ENCODE data around the gene TCF7L1. TPM values are rescaled to one million over a fixed set of nuclear protein-coding genes. Genes with fewer than 3 reads are reported as not detected.

TCF7L1 gene
- total RNA-seq, 1 donor from 2014 or later = 30.8 TPM

DNA sequence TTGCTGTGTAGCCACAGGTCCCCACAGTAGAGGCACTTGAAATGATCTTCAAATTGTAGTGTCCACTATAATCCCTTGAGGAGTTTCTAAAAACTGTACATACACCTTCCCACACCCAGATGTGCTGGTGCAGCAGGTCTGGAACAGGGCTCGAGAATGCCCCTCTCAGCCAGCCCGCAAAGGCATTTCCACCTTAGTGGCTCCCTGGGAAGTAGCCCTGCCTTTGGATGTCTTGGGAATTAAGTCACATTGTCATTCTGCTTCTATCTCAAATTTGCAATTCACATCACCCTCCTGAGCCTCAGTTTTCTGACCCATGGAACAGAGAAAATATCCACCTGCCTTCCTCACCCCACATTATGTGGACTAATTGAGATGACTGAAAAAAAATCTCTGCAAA lies 44.3 kb upstream of the TCF7L1 start:
- peaks cover 31% of the 10 kb centered on the region for H3K27me3 ChIP-seq (ENCODE audit: insufficient read depth, low read length)
- Mint-ChIP-seq H3K27me3 (ENCODE audit: low read depth, unreplicated experiment) (peaks cover 9% of the 10 kb centered on the region), H3K9me3 (ENCODE audit: unreplicated experiment) (peaks cover 7% of the 10 kb centered on the region), H3K4me3 (ENCODE audit: unreplicated experiment) (no peak overlapping the region), H3K36me3 (ENCODE audit: low read depth, unreplicated experiment) (no peaks in the 10 kb centered on the region), H3K4me1 (ENCODE audit: low read depth, unreplicated experiment) (no peaks in the 10 kb centered on the region), H3K27ac (ENCODE audit: unreplicated experiment) (no peak overlapping the region)
- H3K9me3 ChIP-seq (ENCODE audit: insufficient read depth, low read depth, low read length) = no peaks in the 10 kb centered on the region
- TF ChIP-seq, protein P1, sequence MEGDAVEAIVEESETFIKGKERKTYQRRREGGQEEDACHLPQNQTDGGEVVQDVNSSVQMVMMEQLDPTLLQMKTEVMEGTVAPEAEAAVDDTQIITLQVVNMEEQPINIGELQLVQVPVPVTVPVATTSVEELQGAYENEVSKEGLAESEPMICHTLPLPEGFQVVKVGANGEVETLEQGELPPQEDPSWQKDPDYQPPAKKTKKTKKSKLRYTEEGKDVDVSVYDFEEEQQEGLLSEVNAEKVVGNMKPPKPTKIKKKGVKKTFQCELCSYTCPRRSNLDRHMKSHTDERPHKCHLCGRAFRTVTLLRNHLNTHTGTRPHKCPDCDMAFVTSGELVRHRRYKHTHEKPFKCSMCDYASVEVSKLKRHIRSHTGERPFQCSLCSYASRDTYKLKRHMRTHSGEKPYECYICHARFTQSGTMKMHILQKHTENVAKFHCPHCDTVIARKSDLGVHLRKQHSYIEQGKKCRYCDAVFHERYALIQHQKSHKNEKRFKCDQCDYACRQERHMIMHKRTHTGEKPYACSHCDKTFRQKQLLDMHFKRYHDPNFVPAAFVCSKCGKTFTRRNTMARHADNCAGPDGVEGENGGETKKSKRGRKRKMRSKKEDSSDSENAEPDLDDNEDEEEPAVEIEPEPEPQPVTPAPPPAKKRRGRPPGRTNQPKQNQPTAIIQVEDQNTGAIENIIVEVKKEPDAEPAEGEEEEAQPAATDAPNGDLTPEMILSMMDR (IDR thresholded peaks at IDR 0.05; ENCODE audit: insufficient read depth, low read depth, low read length) = no peak
- TF ChIP-seq EZH2 (IDR thresholded peaks at IDR 0.05; ENCODE audit: insufficient read depth, low read length) = no peak
- FAIRE-seq (no peak), DNase-seq (ENCODE audit: low read depth) (no peak)
- H3K9ac ChIP-seq (ENCODE audit: low read length) = no peak overlapping the region
- no peak overlapping the region for H3K4me3 ChIP-seq (ENCODE audit: insufficient read depth, low read depth, low read length)
- H3K79me2 ChIP-seq (ENCODE audit: insufficient read depth, low read length) = no peaks in the 10 kb centered on the region
- no peaks in the 10 kb centered on the region for H3K36me3 ChIP-seq (ENCODE audit: insufficient read depth, low read length)
- no peak overlapping the region for H2AFZ ChIP-seq (ENCODE audit: low read depth, low read length)
- H3K4me2 ChIP-seq (ENCODE audit: low read length) = no peak overlapping the region
- H3K27ac ChIP-seq (ENCODE audit: low read depth, low read length) = no peak overlapping the region
- H4K20me1 ChIP-seq (ENCODE audit: insufficient read depth, low read length) = no peaks in the 10 kb centered on the region
- H3K4me1 ChIP-seq (ENCODE audit: insufficient read depth, low read length) = no peaks in the 10 kb centered on the region

DNA sequence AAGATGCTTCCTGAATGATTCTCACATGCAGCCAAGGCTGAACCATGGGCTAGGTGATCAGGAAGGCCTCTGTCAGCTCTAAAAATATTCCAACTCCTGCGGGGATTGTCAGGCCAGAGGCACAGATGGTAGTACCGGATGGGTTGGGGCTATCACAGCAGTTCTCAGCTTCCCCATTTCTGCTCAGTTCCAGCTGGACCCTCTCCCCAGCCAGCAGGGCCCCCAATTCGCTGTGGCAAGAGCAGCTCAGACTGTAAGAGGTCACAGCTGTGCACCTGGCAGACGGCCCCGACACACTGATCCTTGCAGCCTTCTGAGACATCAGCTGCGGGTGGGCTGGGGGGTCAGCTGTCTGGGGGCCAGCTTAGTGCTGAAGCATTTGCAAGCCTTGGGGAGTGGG lies 43.6 kb upstream of the TCF7L1 start:
- H3K27ac ChIP-seq (ENCODE audit: low read depth, low read length) = no peak overlapping the region
- no peak for DNase-seq (ENCODE audit: low read depth)

DNA sequence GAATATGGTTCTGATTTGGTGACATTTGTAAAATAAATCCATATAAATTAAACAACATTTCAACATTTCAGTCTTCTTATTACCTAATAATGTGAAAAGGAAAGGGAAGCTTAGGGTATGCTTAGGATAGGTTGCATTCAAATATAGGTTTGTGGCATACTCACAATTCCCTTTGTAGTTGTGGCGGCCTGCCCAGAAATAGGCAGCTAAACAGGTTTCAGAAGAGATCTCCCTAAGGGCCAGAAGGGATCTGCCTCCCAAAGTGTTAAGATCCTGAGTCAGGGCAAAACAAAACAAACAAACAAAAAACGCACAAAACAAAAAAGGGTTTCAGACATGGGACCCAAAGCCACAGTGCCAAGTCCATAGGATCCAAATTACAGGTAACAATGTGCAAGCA lies 41.4 kb upstream of the TCF7L1 start:
- no peak overlapping the region for H3K27ac ChIP-seq (ENCODE audit: low read depth, low read length)
- FAIRE-seq = no peak
- peaks cover 7% of the 10 kb centered on the region for H3K27me3 Mint-ChIP-seq (ENCODE audit: low read depth, unreplicated experiment)
- H3K36me3 ChIP-seq (ENCODE audit: insufficient read depth, low read length) = no peaks in the 10 kb centered on the region
- H3K4me1 ChIP-seq (ENCODE audit: insufficient read depth, low read length) = no peaks in the 10 kb centered on the region
- no peak overlapping the region for H3K4me3 Mint-ChIP-seq (ENCODE audit: unreplicated experiment)
- DNase-seq (ENCODE audit: low read depth) = no peak
- H3K79me2 ChIP-seq (ENCODE audit: insufficient read depth, low read length) = no peaks in the 10 kb centered on the region
- no peak overlapping the region for H3K9ac ChIP-seq (ENCODE audit: low read length)
- TF ChIP-seq, protein P1 (IDR thresholded peaks at IDR 0.05; ENCODE audit: insufficient read depth, low read depth, low read length) = no peak
- no peak for TF ChIP-seq EZH2 (IDR thresholded peaks at IDR 0.05; ENCODE audit: insufficient read depth, low read length)
- H3K4me3 ChIP-seq (ENCODE audit: insufficient read depth, low read depth, low read length) = no peak overlapping the region
- H2AFZ ChIP-seq (ENCODE audit: low read depth, low read length) = no peak overlapping the region
- H3K36me3 Mint-ChIP-seq (ENCODE audit: low read depth, unreplicated experiment) = no peaks in the 10 kb centered on the region
- H3K27me3 ChIP-seq (ENCODE audit: insufficient read depth, low read length) = peaks cover 19% of the 10 kb centered on the region
- peaks cover 11% of the 10 kb centered on the region for H3K9me3 Mint-ChIP-seq (ENCODE audit: unreplicated experiment)
- no peaks in the 10 kb centered on the region for H4K20me1 ChIP-seq (ENCODE audit: insufficient read depth, low read length)
- H3K4me1 Mint-ChIP-seq (ENCODE audit: low read depth, unreplicated experiment) = no peaks in the 10 kb centered on the region
- H3K9me3 ChIP-seq (ENCODE audit: insufficient read depth, low read depth, low read length) = no peaks in the 10 kb centered on the region
- H3K4me2 ChIP-seq (ENCODE audit: low read length) = no peak overlapping the region
- no peak overlapping the region for H3K27ac Mint-ChIP-seq (ENCODE audit: unreplicated experiment)

More for the DNA sequence above, 43.6 kb upstream of the TCF7L1 start:
- no peak for FAIRE-seq
- no peaks in the 10 kb centered on the region for H3K36me3 ChIP-seq (ENCODE audit: insufficient read depth, low read length)
- no peaks in the 10 kb centered on the region for H3K9me3 ChIP-seq (ENCODE audit: insufficient read depth, low read depth, low read length)
- H3K4me1 ChIP-seq (ENCODE audit: insufficient read depth, low read length) = no peaks in the 10 kb centered on the region
- H3K9ac ChIP-seq (ENCODE audit: low read length) = no peak overlapping the region
- TF ChIP-seq, protein P1 (IDR thresholded peaks at IDR 0.05; ENCODE audit: insufficient read depth, low read depth, low read length) = no peak
- no peak for TF ChIP-seq EZH2 (IDR thresholded peaks at IDR 0.05; ENCODE audit: insufficient read depth, low read length)
- Mint-ChIP-seq H3K4me3 (ENCODE audit: unreplicated experiment) (no peak overlapping the region), H3K36me3 (ENCODE audit: low read depth, unreplicated experiment) (no peaks in the 10 kb centered on the region), H3K4me1 (ENCODE audit: low read depth, unreplicated experiment) (no peaks in the 10 kb centered on the region), H3K9me3 (ENCODE audit: unreplicated experiment) (peaks cover 10% of the 10 kb centered on the region), H3K27me3 (ENCODE audit: low read depth, unreplicated experiment) (peaks cover 7% of the 10 kb centered on the region), H3K27ac (ENCODE audit: unreplicated experiment) (no peak overlapping the region)
- H3K27me3 ChIP-seq (ENCODE audit: insufficient read depth, low read length) = peaks cover 31% of the 10 kb centered on the region
- no peaks in the 10 kb centered on the region for H3K79me2 ChIP-seq (ENCODE audit: insufficient read depth, low read length)
- H3K4me3 ChIP-seq (ENCODE audit: insufficient read depth, low read depth, low read length) = no peak overlapping the region
- H3K4me2 ChIP-seq (ENCODE audit: low read length) = no peak overlapping the region
- H4K20me1 ChIP-seq (ENCODE audit: insufficient read depth, low read length) = no peaks in the 10 kb centered on the region
- H2AFZ ChIP-seq (ENCODE audit: low read depth, low read length) = no peak overlapping the region

Data from astrocyte (in vitro differentiated cells and primary cell).